H9 (cell line): ENCODE measurements around the gene FCAMR. TPM values are rescaled to one million over a fixed set of nuclear protein-coding genes. Genes with fewer than 3 reads are reported as not detected.

Experiments
- DNase-seq: peaks from one replicate; pipeline ENCODE4 v3.0.0-alpha.2; 2017
- H2AFZ ChIP-seq: one replicate; pipeline ENCODE4 v1.6.1; 2013; ENCODE audit warnings: mild to moderate bottlenecking, low read length, control low read depth, moderate library complexity
- H2AK5ac ChIP-seq: 2 replicates; pipeline ENCODE4 v1.6.1; 2013; ENCODE audit warnings: low read length, control low read depth, mixed read lengths; ENCODE audit not compliant: insufficient read length
- H2BK120ac ChIP-seq: one replicate; pipeline ENCODE4 v1.6.1; 2013; ENCODE audit warnings: low read depth, mild to moderate bottlenecking, low read length, control low read depth, inconsistent platforms; ENCODE audit not compliant: poor library complexity, severe bottlenecking
- H2BK12ac ChIP-seq: 2 replicates; pipeline ENCODE4 v1.6.1; 2013; ENCODE audit warnings: low read length, control low read depth, mixed read lengths, low read depth; ENCODE audit not compliant: insufficient read length
- H2BK15ac ChIP-seq: 2 replicates; pipeline ENCODE4 v1.6.1; 2013; ENCODE audit warnings: low read depth, low read length, control low read depth
- H2BK20ac ChIP-seq: one replicate; pipeline ENCODE4 v1.6.1; 2013; ENCODE audit warnings: low read depth, mild to moderate bottlenecking, low read length, control low read depth, inconsistent platforms; ENCODE audit not compliant: poor library complexity, severe bottlenecking
- H2BK5ac ChIP-seq: 2 replicates; pipeline ENCODE4 v1.6.1; 2013; ENCODE audit warnings: low read length, control low read depth, mixed read lengths; ENCODE audit not compliant: insufficient read length
- H3K14ac ChIP-seq: 2 replicates; pipeline ENCODE4 v1.6.1; 2013; ENCODE audit warnings: low read length, control low read depth; ENCODE audit not compliant: insufficient read depth
- H3K18ac ChIP-seq: 2 replicates; pipeline ENCODE4 v1.6.1; 2013; ENCODE audit warnings: low read depth, mild to moderate bottlenecking, mixed read lengths, low read length, control low read depth; ENCODE audit not compliant: insufficient read length
- H3K23ac ChIP-seq: 2 replicates; pipeline ENCODE4 v1.6.1; 2013; ENCODE audit warnings: low read length, control low read depth, mixed read lengths, low read depth; ENCODE audit not compliant: insufficient read length
- H3K23me2 ChIP-seq: 2 replicates; pipeline ENCODE4 v1.6.1; 2013; ENCODE audit warnings: low read depth, mild to moderate bottlenecking, mixed read lengths, low read length, control low read depth; ENCODE audit not compliant: insufficient read length, poor library complexity, severe bottlenecking
- H3K27ac ChIP-seq: 2 replicates; pipeline ENCODE4 v1.5.1; 2013; ENCODE audit warnings: low read length, control low read depth, mixed read lengths, low read depth; ENCODE audit not compliant: insufficient read length
- H3K27me3 ChIP-seq: 2 replicates; pipeline ENCODE4 v1.6.1; 2013; ENCODE audit warnings: low read length, control low read depth, inconsistent platforms; ENCODE audit not compliant: insufficient read depth
- H3K4ac ChIP-seq: 2 replicates; pipeline ENCODE4 v1.6.1; 2013; ENCODE audit warnings: low read depth, mild to moderate bottlenecking, control low read depth, inconsistent platforms, low read length, moderate library complexity
- H3K4me1 ChIP-seq: 2 replicates; pipeline ENCODE4 v1.6.1; 2013; ENCODE audit warnings: low read length, control low read depth, inconsistent platforms; ENCODE audit not compliant: insufficient read depth
- H3K4me2 ChIP-seq: 2 replicates; pipeline ENCODE4 v1.6.1; 2013; ENCODE audit warnings: low read length, control low read depth, mixed read lengths; ENCODE audit not compliant: insufficient read length, insufficient read depth
- H3K56ac ChIP-seq: 2 replicates; pipeline ENCODE4 v1.6.1; 2013; ENCODE audit warnings: low read depth, mild to moderate bottlenecking, mixed read lengths, low read length, control low read depth; ENCODE audit not compliant: insufficient read length
- H3K79me1 ChIP-seq: 2 replicates; pipeline ENCODE4 v1.6.1; 2013; ENCODE audit warnings: low read depth, mild to moderate bottlenecking, moderate library complexity, low read length, control low read depth, inconsistent platforms; ENCODE audit not compliant: insufficient read depth, poor library complexity, severe bottlenecking
- H3K79me2 ChIP-seq: 2 replicates; pipeline ENCODE4 v1.6.1; 2013; ENCODE audit warnings: low read length, control low read depth, inconsistent platforms; ENCODE audit not compliant: insufficient read depth
- H3K9ac ChIP-seq: 2 replicates; pipeline ENCODE4 v1.6.1; 2013; ENCODE audit warnings: low read length, control low read depth, mixed read lengths; ENCODE audit not compliant: insufficient read length; ENCODE audit errors: extremely low read depth
- H3K9me3 ChIP-seq: one replicate; pipeline ENCODE4 v1.6.1; 2013; ENCODE audit warnings: low read depth, low read length, inconsistent platforms; ENCODE audit not compliant: control insufficient read depth
- H3T11ph ChIP-seq: one replicate; pipeline ENCODE4 v1.6.1; 2013; ENCODE audit warnings: mild to moderate bottlenecking, low read length, control low read depth, inconsistent platforms
- H4K20me1 ChIP-seq: one replicate; pipeline ENCODE4 v1.6.1; 2013; ENCODE audit not compliant: control insufficient read depth, insufficient read length, insufficient read depth
- H4K5ac ChIP-seq: 2 replicates; pipeline ENCODE4 v1.6.1; 2013; ENCODE audit warnings: low read depth, mild to moderate bottlenecking, mixed read lengths, low read length, control low read depth; ENCODE audit not compliant: insufficient read length
- H4K8ac ChIP-seq: replicated peaks from 2 replicates; pipeline ENCODE4 v1.6.1; 2013; ENCODE audit warnings: low read length, control low read depth, mixed read lengths, low read depth; ENCODE audit not compliant: insufficient read length
- H4K91ac ChIP-seq: 2 replicates; pipeline ENCODE4 v1.6.1; 2013; ENCODE audit warnings: low read depth, mild to moderate bottlenecking, moderate library complexity, mixed read lengths, low read length, control low read depth; ENCODE audit not compliant: insufficient read length
- H3K27ac Mint-ChIP-seq, 3 experiments: 2 replicates in 2 of 3; 3 replicates in 1 of 3; pipeline ENCODE4 v1.8.0; 2020 to 2021; ENCODE audit warnings: mixed read lengths in 3 of 3, mild to moderate bottlenecking in 1 of 3, moderate library complexity in 1 of 3
- H3K27me3 Mint-ChIP-seq: 2 replicates; pipeline ENCODE4 v1.8.0; 2021; ENCODE audit warnings: low read depth, mild to moderate bottlenecking, moderate library complexity, mixed read lengths
- H3K36me3 Mint-ChIP-seq, 3 experiments: 2 replicates in 2 of 3; 3 replicates in 1 of 3; pipeline ENCODE4 v1.8.0; 2020 to 2021; ENCODE audit warnings: low read depth in 3 of 3, mixed read lengths in 3 of 3; ENCODE audit not compliant: insufficient read depth in 1 of 3
- H3K4me1 Mint-ChIP-seq, 2 experiments: 2 replicates each; pipeline ENCODE4 v1.8.0; 2020; ENCODE audit warnings: mixed read lengths in 2 of 2
- H3K4me3 Mint-ChIP-seq, 2 experiments: 2 replicates in 1 of 2; 3 replicates in 1 of 2; pipeline ENCODE4 v1.8.0; 2020 to 2021; ENCODE audit warnings: mild to moderate bottlenecking in 2 of 2, mixed read lengths in 2 of 2, moderate library complexity in 1 of 2
- H3K9me3 Mint-ChIP-seq, 2 experiments: 2 replicates in 1 of 2; 3 replicates in 1 of 2; pipeline ENCODE4 v1.8.0; 2020; ENCODE audit warnings: mild to moderate bottlenecking in 2 of 2, mixed read lengths in 2 of 2, moderate library complexity in 1 of 2
- CTCF ChIP-seq: fragments of 200-600 bp; sonication (generic); conservative IDR thresholded peaks from 3 replicates; pipeline ENCODE4 v1.8.0; 2021; ENCODE audit warnings: antibody characterized with exemption, mild to moderate bottlenecking
- WGBS: extraction: QIAGEN DNeasy Blood & Tissue Kit; methylation state at CpG from one replicate; pipeline ENCODE4 v1.1.7; 2013; ENCODE audit warnings: missing lambda C conversion rate, low lambda C conversion rate, mixed read lengths; ENCODE audit not compliant: insufficient read length; ENCODE audit errors: extremely low coverage; 5-methylcytosine and 5-hydroxymethylcytosine counted together
- total RNA-seq: library from RNA; stranded (reverse); gene quantifications from 2 replicates; pipeline ENCODE4 v1.2.1, GENCODE V29; 2021

The FCAMR gene
- total RNA-seq, 1 experiment from 2014 or later = not detected

GRCh38 chr1:206974140-206974539 lies 3.9 kb upstream of the FCAMR start:
- Histone ChIP-seq H4K8ac (no peak overlapping the region), H3K4me1 (no peaks in the 10 kb centered on the region), H3K18ac (no peak overlapping the region), H3K79me1 (no peaks in the 10 kb centered on the region), H3T11ph (no peak overlapping the region), H3K14ac (no peak overlapping the region), H3K23me2 (no peaks in the 10 kb centered on the region), H2BK120ac (no peak overlapping the region), H3K4ac (no peak overlapping the region), H2AFZ (no peak overlapping the region), H2BK12ac (no peak overlapping the region), H2BK5ac (no peak overlapping the region), H3K9me3 (no peaks in the 10 kb centered on the region), H4K5ac (no peak overlapping the region), H3K23ac (no peak overlapping the region), H3K27me3 (no peaks in the 10 kb centered on the region), H4K91ac (no peak overlapping the region), H3K4me2 (no peak overlapping the region), H2BK15ac (no peak overlapping the region), H3K9ac (no peak overlapping the region), H4K20me1 (no peaks in the 10 kb centered on the region), H3K56ac (no peak overlapping the region), H3K79me2 (no peaks in the 10 kb centered on the region), H3K27ac (no peak overlapping the region), H2BK20ac (no peak overlapping the region), H2AK5ac (no peak overlapping the region)
- TF ChIP-seq CTCF = no peak
- no peak for DNase-seq
- Mint-ChIP-seq H3K4me3 (no peak overlapping the region), H3K27me3 (peaks cover 14% of the 10 kb centered on the region), H3K36me3 (no peaks in the 10 kb centered on the region), H3K27ac (no peak overlapping the region), H3K9me3 (no peaks in the 10 kb centered on the region), H3K4me1 (no peaks in the 10 kb centered on the region; a peak in 1 of 4 replicates)
- whole genome bisulfite sequencing = no CpG with 5 or more reads among the region's 3 CpGs
